Embryonic facial prominence (tissue), 1 donor: ENCODE results near the gene IER5L.
A peak's percentile ranks its signal among the peaks of the same experiment; 100 is the strongest.

Experiments used
- DNase-seq: peaks from one replicate; pipeline ENCODE4 v3.0.0-alpha.2; 2016; ENCODE audit errors: extremely low spot score

IER5L gene

GRCh38 chr9:129177791-129178567 lies at the start of gene IER5L:
TSS of gene IER5L (minus strand) at chr9:129178261. CDS start at chr9:129178052, 209 bp downstream.
- DNase-seq: peak; percentile 91

DNA sequence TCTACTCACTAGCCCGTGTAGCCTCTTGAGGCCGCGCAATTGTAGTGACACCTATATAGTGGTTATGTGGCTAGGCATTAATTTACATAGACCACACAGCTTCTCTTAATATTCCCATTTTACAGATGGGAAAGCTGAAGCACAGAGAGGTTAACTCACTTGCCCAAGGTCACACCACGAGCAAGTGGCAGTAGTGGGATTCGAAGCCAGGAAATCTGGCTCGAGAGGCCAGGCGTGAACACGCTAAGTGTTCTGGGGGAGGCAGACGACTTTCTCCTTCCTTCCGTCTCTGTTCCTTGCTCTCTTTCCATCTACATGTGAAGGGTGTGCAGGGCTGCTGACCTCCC lies 49.8 kb upstream of the IER5L start:
- DNase-seq: no peak

DNA sequence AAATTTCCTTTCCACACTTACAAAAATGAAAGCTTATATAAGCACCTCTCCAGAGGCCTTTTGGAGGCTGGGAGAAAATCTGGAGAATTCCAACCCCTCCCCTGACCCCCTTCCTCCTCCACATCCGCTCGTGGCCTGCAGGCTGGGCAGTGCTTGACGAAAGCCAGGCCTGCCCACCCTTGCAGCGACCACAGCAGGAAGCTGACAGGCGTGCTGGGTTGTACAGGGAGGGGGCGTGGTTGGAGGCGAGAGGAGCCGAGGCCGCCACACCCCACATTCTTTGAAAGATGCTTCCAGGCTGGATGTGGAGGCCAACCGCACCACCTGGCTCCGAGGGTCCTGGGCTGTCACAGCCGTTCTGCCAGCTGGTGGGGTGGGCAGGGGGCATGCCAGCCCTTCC lies 47.8 kb upstream of the IER5L start:
- peak; percentile 13 for DNase-seq

- no peak for DNase-seq
Observed at GRCh38 chr9:129225490-129225778, 47.4 kb upstream of the IER5L start.

DNA sequence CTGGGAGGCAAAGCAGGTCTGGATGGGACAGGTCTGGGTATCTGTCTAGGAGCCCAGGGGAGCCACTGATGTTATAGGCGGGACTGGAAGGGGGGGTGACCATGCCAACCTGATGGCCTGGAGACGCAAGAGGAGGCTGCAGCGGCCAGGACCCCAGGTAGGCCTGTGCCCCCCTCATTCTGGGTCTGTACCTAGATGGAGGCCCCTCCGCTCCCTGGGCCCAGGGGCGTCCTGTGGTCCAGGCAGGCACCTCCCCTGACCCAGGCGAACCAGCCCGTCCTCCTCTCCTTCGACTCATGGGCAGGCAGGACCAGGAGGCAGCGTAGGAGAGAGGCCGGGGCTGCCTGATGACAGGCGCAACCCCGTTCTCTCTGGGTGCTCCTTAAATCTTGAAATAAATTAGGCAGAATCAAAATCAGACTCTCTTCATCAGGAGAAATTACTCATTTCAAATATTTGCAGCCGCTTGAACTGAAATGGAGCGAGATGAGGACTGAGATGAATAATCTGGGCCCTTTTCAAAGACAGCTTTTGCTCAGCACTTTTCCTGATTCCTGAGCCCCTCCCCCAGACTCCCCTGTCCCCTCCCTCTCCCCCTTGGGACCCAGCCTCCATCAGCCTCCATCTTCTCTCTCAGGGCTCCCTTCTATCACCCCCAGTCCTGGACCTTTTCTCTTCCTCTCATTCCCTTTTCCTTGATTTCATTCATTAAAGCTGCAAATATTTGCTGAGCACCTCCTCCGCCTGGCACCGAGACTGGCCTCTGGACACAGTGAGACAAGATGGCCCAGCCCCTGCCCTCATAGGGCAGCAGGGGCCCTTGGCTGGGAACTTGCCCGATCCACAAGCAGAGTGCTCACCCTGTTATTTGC lies 46.8 kb upstream of the IER5L start:
- no peak for DNase-seq

GRCh38 chr9:129223551-129224208 lies 45.6 kb upstream of the IER5L start:
- no peak for DNase-seq

GRCh38 chr9:129222819-129223218 lies 44.8 kb upstream of the IER5L start:
- DNase-seq: no peak

DNA sequence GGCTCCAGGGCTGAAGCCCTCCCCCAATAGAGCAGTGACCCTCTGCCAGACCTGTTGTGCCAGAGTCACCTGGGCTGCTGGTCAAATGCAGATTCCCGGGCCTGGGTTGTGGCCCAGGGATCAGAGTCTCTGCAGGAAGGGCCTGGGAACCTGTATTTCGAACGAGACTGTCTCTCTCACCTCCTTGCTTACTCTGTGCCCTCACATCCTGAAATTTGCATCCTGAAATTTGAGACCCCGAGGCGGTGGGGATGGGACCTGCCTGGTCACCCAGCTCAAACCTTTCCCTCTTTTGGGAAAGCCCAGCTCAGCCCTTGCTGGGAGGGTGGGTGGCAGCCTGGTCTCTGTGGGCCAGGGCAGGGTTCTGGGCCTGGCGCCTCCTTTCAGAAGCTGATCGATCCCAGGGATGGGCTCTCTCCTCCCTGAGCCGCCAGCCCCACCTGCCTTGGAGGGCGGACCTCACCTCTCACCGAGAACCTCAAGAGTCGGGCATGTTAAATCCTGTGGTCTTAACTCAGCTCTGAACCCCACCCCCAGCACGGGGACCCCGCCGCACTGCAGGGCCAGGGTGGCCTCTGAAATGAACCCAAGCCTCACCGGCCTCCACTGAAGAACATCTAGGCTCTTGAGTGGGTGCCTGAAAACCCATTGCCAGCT lies 44.0 kb upstream of the IER5L start:
- no peak for DNase-seq

DNA sequence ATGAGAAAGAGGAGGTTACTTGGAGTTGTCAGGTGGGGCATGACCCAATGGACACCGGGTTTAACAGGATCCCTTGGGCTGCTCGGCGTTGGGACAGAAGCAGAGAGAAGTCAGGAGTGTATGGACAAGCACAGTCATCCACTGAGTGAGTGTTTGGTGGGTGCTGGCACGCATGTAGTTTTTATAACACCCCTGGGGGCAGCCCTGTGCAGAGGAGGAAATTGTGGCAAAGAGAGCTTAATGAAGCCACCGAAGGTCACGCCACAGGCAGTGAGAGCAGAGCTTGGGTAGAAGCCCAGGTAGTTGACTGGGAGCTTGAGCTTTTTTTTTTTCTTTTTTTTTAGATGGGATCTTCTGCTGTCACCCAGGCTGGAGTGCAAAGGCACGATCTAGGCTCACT lies 43.2 kb upstream of the IER5L start:
- no peak for DNase-seq

DNA sequence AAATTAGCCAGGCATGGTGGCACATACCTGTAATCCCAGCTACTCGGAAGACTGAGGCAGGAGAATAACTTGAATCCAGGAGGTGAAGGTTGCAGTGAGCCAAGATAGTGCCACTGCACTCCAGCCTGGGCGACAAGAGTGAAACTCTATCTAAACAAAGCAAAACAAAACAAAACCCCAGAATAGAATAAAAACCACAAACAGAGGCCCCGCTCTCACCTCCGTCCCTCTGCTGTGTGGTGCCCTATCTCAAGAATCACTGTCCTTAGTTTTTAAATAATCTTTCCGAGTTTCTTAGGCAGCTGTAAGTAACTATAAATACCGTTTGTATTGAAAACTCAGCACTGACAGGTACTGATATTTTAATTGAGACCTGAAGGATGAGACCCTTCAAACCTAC lies 42.7 kb upstream of the IER5L start:
- DNase-seq: no peak

DNA sequence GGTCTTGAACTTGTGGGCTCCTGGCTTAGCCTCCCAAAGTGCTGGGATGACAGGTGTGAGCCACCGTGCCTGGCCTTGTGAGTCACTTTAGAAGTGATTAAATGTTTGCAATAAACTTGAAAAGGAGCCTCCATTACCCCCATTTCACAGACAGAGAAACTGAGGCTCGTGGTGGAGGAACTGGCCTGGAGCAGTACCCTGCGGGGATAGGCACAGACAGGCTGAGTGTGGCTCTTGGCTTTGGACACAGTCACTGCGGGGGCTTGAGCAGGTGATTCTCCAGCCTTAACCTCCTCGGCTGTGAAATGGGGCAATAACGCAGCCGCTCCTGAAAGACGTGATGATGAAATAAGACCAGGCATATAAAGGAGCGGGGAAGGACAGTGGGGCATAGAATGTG lies 40.9 kb upstream of the IER5L start:
- no peak for DNase-seq

DNA sequence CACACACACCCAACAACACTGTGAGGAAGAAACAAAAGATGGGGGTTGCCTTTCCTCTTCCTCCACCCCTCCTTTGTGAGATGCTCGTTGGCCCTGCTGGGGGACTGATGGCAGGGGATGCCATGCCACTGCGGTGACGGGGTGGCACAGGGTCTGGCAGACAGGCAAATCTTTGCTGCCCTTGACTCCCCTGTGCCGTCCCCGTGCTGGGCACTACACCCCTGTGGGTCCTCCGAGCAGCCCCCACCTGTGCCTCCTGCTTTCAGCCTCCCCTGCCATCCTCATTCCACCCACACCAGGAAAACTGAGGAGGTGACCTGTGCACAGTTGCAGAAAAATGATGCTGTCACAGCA lies 40.2 kb upstream of the IER5L start:
- no peak for DNase-seq

- no peak for DNase-seq
Observed at GRCh38 chr9:129213551-129213950, 35.5 kb upstream of the IER5L start.

GRCh38 chr9:129211686-129212085 lies 33.6 kb upstream of the IER5L start:
- no peak for DNase-seq

DNA sequence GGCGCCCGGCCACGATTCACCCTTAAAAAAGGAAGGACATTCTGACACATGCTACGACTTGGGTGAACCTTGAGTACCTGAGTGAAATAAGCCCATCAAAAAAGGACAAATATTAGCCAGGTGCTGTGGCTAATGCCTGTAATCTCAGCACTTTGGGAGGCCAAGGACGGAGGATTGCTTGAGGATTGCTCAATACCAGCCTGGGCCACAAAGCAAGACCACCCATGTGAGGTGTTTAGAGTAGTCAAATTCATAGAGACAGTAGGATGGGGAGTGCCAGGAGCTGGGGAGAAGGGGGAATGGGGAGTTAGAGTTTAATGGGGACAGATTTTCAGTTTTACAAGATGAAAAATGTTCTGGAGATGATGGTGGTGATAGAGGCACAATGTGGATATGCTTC lies 32.1 kb upstream of the IER5L start:
- DNase-seq: no peak

GRCh38 chr9:129209580-129209979 lies 31.5 kb upstream of the IER5L start:
- no peak for DNase-seq

- no peak for DNase-seq
Observed at GRCh38 chr9:129209109-129209508, 31.0 kb upstream of the IER5L start.

DNA sequence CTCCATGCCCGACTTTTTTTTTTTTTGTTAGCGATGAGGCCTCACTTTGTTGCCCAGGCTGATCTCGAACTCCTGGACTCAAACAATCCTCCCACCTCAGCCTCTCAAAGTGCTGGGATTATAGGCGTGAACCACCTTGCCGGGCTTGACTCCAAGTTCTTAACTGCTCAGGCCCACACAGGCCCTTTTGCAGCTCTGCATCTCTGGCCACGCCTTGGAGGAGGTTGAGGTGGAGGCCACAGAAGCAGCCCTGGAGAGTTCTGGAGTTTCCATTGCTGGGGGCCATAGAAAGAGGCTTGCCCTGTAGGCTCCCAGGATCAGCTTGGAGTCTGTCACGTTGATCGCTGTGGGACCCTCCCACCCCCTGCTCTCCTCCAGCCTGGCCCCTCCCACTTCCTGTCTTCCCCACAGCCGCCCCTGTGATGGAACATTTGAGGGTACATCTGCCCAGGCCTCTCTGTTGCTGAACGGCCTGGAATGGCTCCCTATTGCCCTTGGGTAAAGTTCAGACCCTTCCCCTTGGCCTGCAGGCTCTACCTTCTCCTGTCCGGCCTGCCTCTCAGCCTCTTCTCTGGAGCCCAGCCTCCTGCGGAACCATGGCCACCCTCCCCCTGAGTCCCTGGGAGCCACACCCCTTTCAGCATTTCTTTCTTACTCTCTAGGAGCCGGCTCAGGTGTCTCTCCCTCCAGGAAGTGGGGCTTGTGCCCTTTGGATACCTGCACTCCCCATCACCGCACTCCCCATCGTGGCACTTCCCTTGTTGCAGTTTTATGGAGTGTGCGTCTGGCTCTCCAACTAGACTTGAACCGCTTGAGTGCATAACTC lies 30.4 kb upstream of the IER5L start:
- DNase-seq: no peak

- DNase-seq: no peak
Observed at GRCh38 chr9:129206905-129207304, 28.8 kb upstream of the IER5L start.

DNA sequence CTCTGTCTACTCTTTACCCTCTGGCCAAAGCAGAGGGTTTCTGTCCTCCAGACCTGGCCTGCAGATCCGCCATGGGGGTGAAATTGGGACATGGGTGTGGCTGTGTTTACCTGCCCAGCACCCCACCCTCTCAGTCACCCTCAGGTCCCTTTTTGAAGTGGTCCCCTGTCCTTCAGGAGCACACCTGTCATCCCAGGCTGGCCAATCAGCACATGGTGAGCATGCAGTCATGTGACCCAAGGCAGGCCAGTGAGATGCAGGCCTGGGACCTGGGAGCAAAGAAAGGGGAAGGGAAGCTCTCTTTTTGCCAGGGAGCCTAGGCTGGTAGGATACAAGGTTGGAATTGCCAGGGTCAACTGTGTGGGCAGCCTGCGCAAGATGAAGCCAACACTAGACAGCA lies 28.3 kb upstream of the IER5L start:
- no peak for DNase-seq

DNA sequence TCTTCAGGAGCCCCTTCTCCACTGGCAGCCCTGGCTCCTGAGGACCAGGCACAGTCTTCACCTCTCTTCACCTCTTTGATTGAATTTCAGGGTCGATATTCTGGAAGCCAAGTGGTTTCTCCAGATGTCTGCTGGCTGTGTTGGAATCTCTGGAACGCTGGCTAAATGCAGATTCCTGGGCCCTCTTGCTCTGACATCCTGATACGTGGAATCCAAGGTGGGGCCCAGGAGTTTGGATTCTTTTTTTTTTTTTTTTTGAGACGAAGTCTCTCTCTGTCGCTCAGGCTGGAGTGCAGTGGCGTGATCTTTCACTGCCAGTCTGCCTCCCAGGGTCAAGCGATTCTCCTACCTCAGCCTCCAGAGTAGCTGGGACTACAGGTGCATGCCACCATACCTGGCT lies 26.8 kb upstream of the IER5L start:
- DNase-seq: no peak

GRCh38 chr9:129203556-129203909 lies 25.5 kb upstream of the IER5L start:
- DNase-seq: no peak
